Jurkat, Clone E6-1 (cell line): ENCODE results near the gene GADD45GIP1.
"Not testable (repeated sequence)": the region's sequence is repeated elsewhere in the genome, so short reads cannot be mapped to it uniquely, and the experiment has no call there.

Experiments used
- DNase-seq: peaks from one replicate; pipeline ENCODE4 v3.0.0-alpha.2; 2011; ENCODE audit warnings: low read depth, low spot score
- H3K4me3 ChIP-seq: 2 replicates; pipeline ENCODE4 v1.5.1; 2011; ENCODE audit warnings: mild to moderate bottlenecking, low read length, control low read depth, moderate library complexity

The GADD45GIP1 gene

DNA sequence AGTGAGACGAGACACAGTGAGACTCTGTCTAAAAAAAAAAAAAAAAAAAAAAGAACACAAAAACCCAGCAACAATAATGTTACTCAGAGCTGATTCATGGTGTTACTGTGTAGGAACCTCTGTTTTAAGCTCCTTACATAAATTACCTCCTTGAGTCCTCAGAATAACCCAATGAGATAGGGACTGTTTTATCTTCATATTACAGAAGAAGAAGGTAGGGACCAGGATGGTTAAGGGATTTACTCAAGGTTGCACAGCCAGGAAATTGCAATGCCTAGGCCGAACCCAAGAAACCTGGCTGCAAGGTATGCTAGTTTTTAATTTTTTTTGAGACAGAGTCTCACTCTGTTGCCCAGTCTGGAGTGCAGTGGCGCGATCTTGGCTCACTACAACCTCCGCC lies 10.9 kb upstream of the GADD45GIP1 start:
- no peak overlapping the region for H3K4me3 ChIP-seq
- no peak for DNase-seq

DNA sequence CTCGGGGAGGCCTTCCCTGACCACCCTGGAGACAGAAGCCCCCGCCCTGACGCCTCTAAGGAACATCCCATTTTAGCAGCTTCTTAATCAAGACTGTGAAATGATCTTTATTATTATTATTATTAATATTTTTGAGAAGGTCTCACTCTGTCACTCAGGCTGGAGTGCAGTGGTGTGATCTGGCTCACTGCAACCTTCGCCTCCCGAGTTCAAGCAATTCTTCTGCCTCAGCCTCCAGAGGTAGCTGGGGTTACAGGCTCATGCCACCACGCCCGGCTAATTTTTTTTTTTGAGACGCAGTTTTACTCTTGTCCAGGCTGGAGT lies 8.8 kb upstream of the GADD45GIP1 start:
- no peak for DNase-seq
- peak overlapping the region; percentile 67 for H3K4me3 ChIP-seq

DNA sequence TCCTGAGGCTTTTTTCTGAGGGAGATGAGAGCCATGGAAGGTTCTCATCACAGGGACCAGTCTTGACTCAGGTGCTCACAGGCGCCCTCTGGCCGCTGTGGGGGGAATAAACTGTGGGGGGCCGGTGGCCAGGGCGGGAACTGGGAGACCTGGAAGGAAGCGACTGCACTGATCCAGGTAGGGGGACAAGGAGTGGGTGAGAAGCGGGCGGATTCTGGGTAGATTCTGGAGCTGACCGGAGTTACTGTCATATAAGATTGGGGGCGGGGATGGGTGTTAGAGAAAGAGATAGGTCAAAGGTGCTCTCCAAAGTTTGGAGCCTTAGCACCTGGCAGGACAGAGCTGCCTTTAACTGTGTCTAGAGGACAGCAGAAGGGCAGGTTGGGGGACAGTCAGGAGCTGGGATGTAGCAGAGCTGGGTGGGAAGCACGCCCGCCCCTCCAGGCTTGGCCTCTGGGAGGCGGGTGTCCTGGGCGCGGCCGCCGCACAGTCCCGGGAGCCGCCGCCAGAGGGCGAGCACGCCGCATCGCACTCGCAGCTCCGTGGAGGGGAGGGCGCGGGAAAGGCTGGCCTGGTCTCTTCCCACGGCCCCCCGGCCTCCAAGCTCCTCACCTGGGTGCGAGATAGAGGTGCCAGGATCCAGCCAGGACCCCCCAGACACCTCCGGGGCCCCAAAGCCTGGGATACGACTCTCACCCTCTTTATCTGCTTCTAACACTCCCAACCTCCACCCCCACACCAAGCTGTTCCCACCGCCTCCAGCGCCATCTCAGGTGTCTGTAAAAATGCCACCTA lies 8.2 kb upstream of the GADD45GIP1 start:
- H3K4me3 ChIP-seq = peak overlapping the region; percentile 67
- DNase-seq = peak; percentile 69

DNA sequence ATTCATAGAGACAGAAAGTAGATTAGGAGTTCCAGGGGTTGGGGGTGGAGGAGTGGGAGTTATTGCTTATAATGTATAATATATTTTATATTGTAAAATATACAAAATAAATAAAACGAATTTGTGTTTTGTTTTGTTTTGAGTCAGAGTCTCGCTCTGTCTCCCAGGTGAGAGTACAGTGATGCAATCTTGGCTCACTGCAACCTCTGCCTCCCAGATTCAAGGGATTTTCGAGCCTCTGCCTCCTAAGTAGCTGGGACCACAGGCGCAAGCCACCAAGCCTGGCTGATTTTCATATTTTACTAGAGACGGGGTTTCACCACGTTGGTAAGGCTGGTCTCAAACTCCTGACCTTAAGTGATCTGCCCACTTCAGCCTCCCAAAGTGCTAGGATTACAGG lies 2.5 kb upstream of the GADD45GIP1 start:
- DNase-seq = no peak
- no peak overlapping the region for H3K4me3 ChIP-seq

DNA sequence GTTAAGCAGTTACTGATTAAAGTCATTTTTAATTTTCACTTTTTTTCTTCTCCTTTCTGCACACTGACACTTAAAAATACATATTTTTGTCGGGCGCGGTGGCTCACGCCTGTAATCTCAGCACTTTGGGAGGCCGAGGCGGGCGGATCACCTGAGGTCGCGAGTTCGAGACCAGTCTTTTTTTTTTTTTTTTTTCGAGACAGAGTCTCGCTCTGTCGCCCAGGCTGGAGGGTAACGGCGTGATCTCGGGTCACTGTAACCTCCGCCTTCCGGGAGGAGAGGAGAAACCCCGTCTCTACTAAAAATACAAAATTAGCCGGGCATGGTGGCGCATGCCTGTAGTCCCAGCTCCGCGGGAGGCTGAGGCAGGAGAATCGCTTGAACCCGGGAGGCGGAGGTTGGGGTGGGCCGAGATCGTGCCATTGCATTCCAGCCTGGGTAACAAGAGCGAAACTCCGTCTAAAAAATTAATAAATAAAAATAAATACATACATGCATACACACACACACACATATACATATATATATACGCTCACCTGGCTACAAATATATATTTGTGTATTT lies 448 bp upstream of the GADD45GIP1 start:
- not testable (repeated sequence) for DNase-seq
- peak overlapping the region; percentile 96 for H3K4me3 ChIP-seq

DNA sequence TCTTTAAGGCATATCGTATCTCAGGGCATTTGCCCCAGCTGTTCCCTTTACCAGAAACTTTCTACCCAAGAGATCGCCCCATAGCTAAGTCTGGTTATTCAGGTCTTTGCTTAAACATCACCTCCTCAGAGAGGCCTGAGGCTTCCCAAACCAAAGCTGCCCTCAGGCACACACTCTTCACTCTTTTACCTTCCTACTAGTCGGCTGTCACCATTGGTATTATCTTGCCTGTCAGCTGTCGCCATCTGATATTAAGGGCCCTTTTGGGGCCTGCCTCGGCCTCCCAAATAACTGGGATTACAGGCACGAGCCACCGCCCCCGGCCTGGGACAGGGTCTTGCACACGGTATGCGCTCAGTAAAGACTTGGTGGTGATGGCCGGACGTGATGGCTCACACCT lies 1.0 kb downstream of the GADD45GIP1 start:
- H3K4me3 ChIP-seq = peak overlapping the region; percentile 96
- DNase-seq = no peak

DNA sequence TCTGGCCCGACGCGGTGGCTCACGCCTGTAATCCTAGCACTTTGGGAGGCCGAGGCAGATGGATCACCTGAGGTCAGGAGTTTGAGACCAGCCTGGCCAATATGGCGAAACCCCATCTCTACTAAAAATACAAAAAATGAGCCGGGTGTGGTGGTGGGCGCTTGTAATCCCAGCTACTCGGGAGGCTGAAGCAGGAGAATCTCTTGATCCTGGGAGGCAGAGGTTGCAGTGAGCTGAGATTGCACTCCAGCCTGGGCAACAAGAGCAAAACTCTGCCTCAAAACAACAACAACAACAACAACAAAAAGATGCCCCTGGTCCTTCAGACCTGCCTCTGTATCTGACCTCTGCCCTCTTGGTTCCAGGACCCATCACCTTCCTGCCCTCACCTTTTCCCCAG lies 1.4 kb downstream of the GADD45GIP1 start:
- not testable (repeated sequence) for DNase-seq
- peak overlapping the region; percentile 96 for H3K4me3 ChIP-seq

DNA sequence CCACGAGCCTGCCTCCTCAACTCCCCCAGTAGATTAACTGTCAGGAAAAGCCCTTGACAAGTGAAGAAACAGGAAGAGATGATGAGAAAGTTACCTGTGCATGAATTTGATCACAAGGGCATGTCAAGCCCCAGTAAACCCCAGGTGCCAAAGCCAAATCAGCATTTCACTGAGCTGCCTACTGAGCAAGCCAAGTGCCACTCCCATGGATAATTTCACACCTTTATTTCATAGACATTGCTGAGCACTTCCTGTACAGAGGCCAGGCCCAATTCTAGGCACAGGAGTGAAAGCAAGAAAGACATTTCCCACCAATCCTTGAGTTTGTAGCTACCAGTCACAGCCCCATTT lies 2.4 kb downstream of the GADD45GIP1 start:
- H3K4me3 ChIP-seq = no peak overlapping the region

DNA sequence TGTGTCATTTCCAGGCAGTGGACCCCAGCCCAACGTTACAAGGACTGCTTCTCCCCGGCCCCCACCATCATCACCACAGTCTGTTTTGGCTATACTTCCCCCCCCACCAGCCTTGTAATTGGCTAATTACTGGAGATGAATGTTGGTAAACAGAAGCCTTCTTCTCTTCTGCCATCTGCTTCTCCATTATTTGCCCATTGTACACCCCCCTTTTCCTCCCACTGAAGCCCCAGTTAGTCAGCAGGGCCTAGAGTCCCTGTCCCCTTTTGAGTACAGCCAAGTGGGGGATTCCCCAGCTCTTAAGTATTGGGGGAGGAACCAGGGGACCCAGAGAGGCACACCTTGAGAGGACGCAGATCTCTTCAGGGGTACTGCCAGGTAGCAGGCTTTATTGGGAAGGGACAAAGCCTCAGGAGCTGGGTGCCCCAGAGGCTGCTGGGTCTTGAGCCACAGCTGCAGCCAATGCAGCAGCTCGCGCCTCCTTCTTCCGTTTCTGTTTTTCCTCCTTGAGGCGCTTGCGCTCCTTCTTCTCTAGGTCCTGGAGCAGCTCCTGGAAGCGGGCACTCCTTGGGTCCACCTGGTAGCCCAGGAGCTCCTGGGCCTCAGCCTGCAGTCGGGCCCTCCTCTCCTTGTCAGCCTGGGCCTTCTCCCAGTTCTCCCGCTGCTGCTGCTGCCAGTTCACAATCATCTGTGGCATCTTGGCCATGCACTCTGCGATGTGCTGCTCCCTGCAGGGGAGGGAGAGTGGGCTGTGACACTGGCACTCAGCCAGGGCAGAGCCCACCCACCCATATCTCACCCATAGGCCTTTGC lies 3.0 kb downstream of the GADD45GIP1 start:
- no peak for DNase-seq
- H3K4me3 ChIP-seq = no peak overlapping the region

More for the DNA sequence above, 2.4 kb downstream of the GADD45GIP1 start:
- no peak for DNase-seq

DNA sequence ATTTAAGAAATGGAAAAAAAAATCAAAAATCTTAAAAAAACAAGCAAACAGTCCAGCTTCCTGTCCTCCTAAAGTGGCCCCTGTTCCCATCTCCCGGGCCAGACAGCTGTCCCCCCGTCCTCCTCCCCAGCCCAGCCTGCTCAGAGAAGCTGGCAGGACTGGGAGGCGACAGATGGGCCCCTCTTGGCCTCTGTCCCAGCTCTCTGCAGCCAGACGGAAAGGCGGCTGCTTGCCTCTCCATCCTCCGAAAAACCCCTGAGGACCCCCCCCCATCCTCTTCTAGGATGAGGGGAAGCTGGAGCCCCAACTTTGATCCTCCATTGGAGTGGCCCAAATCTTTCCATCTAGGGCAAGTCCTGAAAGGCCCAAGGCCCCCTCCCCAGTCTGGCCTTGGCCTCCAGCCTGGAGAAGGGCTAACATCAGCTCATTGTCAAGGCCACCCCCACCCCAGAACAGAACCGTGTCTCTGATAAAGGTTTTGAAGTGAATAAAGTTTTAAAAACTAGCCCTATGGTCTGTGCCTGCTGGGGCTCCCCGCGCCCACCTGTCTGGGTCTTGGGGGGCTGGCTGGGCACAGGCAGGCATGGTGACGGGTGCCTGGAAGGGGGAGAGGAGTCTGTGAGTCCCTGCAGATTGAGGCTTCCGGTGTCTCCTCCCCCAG lies 3.8 kb downstream of the GADD45GIP1 start:
- DNase-seq = no peak
- no peak overlapping the region for H3K4me3 ChIP-seq

DNA sequence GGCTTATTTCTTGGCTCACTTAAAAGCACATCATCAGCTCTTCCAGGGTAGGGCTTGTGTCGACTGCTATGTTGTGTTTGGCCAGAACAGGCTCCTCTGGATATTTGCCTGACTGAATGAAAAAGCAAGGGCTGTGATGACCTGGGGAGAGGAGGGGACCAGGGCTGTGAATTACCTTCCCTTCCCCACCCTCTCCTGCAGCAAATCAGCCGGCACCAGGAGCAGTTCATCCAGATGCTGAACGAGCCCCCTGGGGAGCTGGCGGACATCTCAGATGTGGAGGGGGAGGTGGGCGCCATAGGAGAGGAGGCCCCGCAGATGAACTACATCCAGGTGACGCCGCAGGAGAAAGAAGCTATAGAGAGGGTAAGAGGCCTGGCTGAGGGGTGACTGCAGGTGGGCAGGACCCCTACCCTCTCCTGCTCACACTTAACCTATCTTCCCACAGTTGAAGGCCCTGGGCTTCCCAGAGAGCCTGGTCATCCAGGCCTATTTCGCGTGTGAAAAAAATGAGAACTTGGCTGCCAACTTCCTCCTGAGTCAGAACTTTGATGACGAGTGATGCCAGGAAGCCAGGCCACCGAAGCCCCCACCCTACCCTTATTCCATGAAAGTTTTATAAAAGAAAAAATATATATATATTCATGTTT lies 4.4 kb downstream of the GADD45GIP1 start:
- DNase-seq = no peak
- H3K4me3 ChIP-seq = no peak overlapping the region

DNA sequence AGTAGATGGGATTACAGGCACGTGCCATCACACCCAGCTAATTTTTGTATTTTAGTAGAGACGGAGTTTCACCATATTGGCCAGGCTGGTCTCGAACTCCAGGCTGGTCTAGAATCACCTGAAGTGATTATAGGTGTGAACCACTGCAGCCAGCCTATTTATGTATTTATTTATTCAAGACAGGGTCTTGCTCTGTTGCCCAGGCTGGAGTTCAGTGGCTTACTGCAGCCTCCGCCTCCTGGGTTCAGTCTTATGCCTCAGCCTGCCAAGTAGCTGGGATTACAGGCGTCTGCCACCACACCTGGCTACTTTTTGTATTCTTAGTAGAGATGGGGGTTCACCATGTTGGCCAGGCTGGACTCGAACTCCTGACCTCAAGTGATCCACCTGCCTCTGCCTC lies 5.0 kb downstream of the GADD45GIP1 start:
- not testable (repeated sequence) for DNase-seq, H3K4me3 ChIP-seq

DNA sequence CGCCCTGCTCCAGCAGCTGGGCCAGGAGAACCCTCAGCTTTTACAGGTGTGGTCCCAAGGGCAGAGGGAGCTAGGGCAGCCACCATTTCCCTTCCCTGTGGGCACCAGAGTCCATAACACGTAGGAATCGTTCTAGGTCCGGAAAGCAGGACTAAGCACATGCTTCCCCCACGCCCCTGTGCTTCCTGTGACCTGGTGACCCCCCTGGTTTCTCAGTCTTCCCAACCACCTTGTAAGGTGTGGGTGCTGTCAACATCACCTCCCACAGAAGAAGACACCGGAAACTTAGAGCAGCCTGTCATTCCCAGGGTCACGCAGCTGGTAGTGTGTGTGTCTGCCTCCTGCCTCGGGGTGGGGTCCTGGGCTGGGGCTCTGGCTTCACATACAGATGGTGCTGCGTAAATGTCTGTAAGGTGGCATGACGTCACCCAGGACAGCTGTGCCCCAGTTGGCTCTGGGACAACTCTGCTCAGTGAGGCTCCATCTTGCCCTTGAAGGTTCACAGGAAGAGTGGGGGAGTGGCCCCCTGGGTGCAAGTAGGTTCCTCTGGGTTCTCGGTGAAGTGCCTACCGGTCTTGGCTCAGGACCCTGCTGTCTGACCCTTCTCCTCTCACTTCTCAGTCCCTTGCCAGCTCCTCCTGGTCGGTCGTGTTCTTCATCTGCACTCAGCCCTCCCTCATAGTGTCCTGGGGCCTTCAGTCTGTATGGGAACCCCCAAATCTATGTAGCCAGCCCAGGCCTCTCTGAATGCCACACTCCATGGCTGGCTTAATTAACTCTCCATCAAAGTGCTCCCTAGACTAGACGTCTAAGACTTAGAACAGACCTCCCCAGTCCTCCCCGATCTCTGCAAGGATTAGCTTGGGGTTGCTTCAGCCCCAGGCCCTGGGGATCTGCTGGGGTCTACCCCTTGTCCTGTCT lies 7.4 kb downstream of the GADD45GIP1 start:
- DNase-seq = no peak
- no peak overlapping the region for H3K4me3 ChIP-seq

DNA sequence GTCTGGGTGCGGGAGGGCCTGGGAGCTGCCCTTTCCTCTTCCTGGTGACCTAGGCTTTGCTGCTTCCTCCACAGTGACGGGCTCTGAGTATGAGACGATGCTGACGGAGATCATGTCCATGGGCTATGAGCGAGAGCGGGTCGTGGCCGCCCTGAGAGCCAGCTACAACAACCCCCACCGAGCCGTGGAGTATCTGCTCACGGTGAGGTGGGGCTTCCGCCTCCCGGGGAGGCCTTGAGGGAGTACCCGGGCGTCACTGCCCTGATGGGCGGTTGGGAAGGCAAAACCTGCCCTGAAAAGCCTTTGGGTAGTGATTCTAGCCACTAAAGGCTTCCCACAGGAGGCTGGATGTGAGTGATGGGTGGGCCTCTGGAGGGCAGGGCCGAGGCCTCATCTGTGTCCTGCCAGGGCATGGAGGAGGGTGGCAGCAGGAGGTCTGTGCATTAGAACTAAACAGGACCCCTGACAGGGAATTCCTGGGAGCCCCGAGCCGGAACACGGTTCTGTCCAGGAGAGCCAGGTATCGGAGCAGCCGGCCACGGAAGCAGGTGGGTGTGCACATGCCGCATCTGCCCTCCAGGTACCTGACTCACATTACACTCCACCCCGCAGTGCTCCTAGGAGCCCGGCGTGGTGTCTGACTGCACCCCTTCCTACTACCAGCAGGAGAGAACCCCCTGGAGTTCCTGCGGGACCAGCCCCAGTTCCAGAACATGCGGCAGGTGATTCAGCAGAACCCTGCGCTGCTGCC lies 8.2 kb downstream of the GADD45GIP1 start:
- no peak for DNase-seq
- H3K4me3 ChIP-seq = no peak overlapping the region

DNA sequence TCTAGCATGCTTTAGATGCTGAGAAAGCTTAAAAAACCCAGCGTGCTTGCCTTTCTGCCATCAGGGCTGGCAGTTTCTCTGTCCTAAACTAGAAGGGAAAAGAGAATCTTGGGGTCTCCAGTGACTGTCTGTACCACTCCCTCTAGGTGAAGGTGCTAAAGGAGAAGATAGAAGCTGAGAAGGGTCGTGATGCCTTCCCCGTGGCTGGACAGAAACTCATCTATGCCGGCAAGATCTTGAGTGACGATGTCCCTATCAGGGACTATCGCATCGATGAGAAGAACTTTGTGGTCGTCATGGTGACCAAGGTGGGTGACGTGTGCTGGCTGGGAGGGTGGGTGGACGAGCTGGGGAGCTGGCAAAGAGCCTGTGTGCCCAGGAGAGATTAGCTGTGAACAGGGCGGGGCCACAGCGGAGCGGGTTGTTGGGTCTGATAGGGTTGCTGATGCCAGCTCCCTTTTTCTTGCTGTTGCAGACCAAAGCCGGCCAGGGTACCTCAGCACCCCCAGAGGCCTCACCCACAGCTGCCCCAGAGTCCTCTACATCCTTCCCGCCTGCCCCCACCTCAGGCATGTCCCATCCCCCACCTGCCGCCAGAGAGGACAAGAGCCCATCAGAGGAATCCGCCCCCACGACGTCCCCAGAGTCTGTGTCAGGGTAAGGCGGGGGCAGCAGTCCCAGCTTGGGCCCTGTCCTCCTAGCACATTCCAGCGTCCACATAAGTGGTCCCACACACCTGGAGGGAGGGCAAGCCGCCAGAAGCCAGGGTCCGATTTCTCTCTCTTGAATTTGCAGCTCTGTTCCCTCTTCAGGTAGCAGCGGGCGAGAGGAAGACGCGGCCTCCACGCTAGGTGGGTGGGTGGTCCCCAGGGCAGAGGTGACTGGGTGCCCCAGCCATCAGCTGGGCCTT lies 9.1 kb downstream of the GADD45GIP1 start:
- H3K4me3 ChIP-seq = no peak overlapping the region
- DNase-seq = no peak

DNA sequence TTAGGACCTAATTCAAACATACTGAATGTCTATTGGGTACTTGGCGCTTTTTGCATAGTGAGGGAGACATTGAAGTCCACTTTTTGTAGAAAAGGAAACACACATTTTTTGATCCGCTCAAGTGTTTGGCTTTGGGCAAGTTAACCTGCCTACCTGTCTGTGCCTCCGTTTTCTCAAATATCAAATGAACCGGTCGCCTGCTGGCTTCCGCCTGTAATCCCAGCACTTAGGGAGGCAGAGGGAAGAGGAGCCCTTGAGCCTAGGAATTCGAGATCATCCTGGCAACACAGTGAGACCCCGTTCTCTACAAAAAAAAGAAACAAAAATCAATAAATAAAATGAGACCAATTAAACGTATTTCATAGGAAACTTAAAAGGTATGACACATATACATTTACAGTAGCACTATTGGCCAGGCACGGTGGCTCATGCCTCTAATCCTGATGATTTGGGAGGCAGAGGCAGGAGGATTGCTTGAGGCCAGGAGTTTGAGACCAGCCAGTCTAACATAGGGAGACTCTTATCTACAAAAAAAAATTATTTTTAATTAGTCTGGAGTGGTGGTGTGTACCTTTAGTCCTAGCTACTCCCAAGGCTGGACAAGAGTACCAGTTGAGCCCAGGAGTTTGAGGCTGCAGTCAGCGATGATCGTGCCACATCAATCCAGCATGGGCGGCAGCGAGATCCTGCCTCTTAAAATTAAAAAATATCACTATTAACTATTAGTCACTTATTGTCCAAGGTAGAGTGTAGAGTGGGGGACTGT lies 10.1 kb downstream of the GADD45GIP1 start:
- no peak for DNase-seq
- peak overlapping the region; percentile 78 for H3K4me3 ChIP-seq
